ENCODE measurements around the gene GPR39.

DNA sequence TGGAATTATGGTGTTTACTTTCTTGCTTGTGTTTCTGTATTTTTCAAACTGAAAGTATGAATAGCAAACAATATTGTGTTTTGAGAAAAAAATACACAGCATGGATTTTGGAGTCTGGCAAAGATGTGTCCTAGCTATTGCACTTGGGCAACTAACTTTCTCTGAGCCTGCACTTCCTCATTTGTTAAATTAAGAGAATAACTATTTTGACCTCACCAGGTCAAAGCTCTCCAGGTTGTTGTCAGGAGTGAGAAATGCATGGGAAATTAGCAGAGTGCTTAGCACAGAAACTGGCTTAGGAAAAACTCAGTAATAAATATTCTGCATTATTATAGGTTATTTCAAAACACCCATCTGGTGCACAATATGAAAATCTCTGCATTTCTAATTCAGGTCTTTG lies 225.2 kb downstream of the GPR39 start:
- TF ChIP-seq, protein P1, sequence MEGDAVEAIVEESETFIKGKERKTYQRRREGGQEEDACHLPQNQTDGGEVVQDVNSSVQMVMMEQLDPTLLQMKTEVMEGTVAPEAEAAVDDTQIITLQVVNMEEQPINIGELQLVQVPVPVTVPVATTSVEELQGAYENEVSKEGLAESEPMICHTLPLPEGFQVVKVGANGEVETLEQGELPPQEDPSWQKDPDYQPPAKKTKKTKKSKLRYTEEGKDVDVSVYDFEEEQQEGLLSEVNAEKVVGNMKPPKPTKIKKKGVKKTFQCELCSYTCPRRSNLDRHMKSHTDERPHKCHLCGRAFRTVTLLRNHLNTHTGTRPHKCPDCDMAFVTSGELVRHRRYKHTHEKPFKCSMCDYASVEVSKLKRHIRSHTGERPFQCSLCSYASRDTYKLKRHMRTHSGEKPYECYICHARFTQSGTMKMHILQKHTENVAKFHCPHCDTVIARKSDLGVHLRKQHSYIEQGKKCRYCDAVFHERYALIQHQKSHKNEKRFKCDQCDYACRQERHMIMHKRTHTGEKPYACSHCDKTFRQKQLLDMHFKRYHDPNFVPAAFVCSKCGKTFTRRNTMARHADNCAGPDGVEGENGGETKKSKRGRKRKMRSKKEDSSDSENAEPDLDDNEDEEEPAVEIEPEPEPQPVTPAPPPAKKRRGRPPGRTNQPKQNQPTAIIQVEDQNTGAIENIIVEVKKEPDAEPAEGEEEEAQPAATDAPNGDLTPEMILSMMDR (IDR thresholded peaks at IDR 0.05): no peak
- TF ChIP-seq POLR2A (IDR thresholded peaks at IDR 0.05): no peak
